Measurements from ENCODE around the gene PSMF1. TPM values are rescaled to one million over a fixed set of nuclear protein-coding genes. Genes with fewer than 3 reads are reported as not detected.
A peak's percentile ranks its signal among the peaks of the same experiment; 100 is the strongest.

PSMF1 gene
- polyA plus RNA-seq, 2 donors: 24.2 to 72.5 TPM

GRCh38 chr20:1094751-1095150, 23.7 kb upstream of the PSMF1 start:
- WGBS, 2 donors: 70 to 76% methylated on average over 6 of the region's 6 CpGs

GRCh38 chr20:1101533-1101932, 16.9 kb upstream of the PSMF1 start:
- Histone ChIP-seq H3K36me3 (ENCODE audit: control insufficient read depth in 2 of 2, insufficient read depth in 2 of 2, low read length in 1 of 2) (no peaks in the 10 kb centered on the region), H3K4me3 (ENCODE audit: low read depth in 1 of 2, low read length in 2 of 2) (no peak overlapping the region), H3K27ac (ENCODE audit: low read depth in 2 of 2, low read length in 1 of 2) (no peak overlapping the region), H3K4me1 (ENCODE audit: control insufficient read depth in 2 of 2, insufficient read depth in 2 of 2, low read length in 1 of 2) (no peaks in the 10 kb centered on the region), H3K27me3 (ENCODE audit: control insufficient read depth in 1 of 2, insufficient read depth in 2 of 2, low read length in 2 of 2) (peaks cover 0 to 3% of the 10 kb centered on the region in 2 donors), H3K9me3 (ENCODE audit: control insufficient read depth in 2 of 2, insufficient read depth in 1 of 2, low read depth in 1 of 2, low read length in 1 of 2) (no peaks in the 10 kb centered on the region)

More at GRCh38 chr20:1094751-1095150, 23.7 kb upstream of the PSMF1 start:
- Histone ChIP-seq H3K4me3 (ENCODE audit: low read depth in 1 of 2, low read length in 2 of 2) (no peak overlapping the region), H3K27ac (ENCODE audit: low read depth in 2 of 2, low read length in 1 of 2) (no peak overlapping the region), H3K4me1 (ENCODE audit: control insufficient read depth in 2 of 2, insufficient read depth in 2 of 2, low read length in 1 of 2) (no peaks in the 10 kb centered on the region), H3K9me3 (ENCODE audit: control insufficient read depth in 2 of 2, insufficient read depth in 1 of 2, low read depth in 1 of 2, low read length in 1 of 2) (no peaks in the 10 kb centered on the region), H3K27me3 (ENCODE audit: control insufficient read depth in 1 of 2, insufficient read depth in 2 of 2, low read length in 2 of 2) (no peaks in the 10 kb centered on the region), H3K36me3 (ENCODE audit: control insufficient read depth in 2 of 2, insufficient read depth in 2 of 2, low read length in 1 of 2) (no peaks in the 10 kb centered on the region)

- no peak overlapping the region for H3K27ac ChIP-seq (ENCODE audit: low read depth in 2 of 2, low read length in 1 of 2)
- no peaks in the 10 kb centered on the region for H3K9me3 ChIP-seq (ENCODE audit: control insufficient read depth in 2 of 2, insufficient read depth in 1 of 2, low read depth in 1 of 2, low read length in 1 of 2)
- H3K27me3 ChIP-seq (ENCODE audit: control insufficient read depth in 1 of 2, insufficient read depth in 2 of 2, low read length in 2 of 2): peaks cover 0 to 3% of the 10 kb centered on the region in 2 donors
- no peak overlapping the region for H3K4me3 ChIP-seq (ENCODE audit: low read depth in 1 of 2, low read length in 2 of 2)
- H3K4me1 ChIP-seq (ENCODE audit: control insufficient read depth in 2 of 2, insufficient read depth in 2 of 2, low read length in 1 of 2): no peaks in the 10 kb centered on the region
- no peaks in the 10 kb centered on the region for H3K36me3 ChIP-seq (ENCODE audit: control insufficient read depth in 2 of 2, insufficient read depth in 2 of 2, low read length in 1 of 2)
These were observed 16.4 kb upstream of the PSMF1 start for GRCh38 chr20:1102016-1102415.

- Histone ChIP-seq H3K27ac (ENCODE audit: low read depth in 2 of 2, low read length in 1 of 2) (no peak overlapping the region), H3K4me3 (ENCODE audit: low read depth in 1 of 2, low read length in 2 of 2) (no peak overlapping the region), H3K36me3 (ENCODE audit: control insufficient read depth in 2 of 2, insufficient read depth in 2 of 2, low read length in 1 of 2) (no peaks in the 10 kb centered on the region), H3K4me1 (ENCODE audit: control insufficient read depth in 2 of 2, insufficient read depth in 2 of 2, low read length in 1 of 2) (no peaks in the 10 kb centered on the region), H3K9me3 (ENCODE audit: control insufficient read depth in 2 of 2, insufficient read depth in 1 of 2, low read depth in 1 of 2, low read length in 1 of 2) (no peaks in the 10 kb centered on the region), H3K27me3 (ENCODE audit: control insufficient read depth in 1 of 2, insufficient read depth in 2 of 2, low read length in 2 of 2) (peaks cover 0 to 3% of the 10 kb centered on the region in 2 donors)
- 54 to 59% methylated on average over 3 of the region's 3 CpGs for WGBS, 2 donors
These were observed 14.7 kb upstream of the PSMF1 start for GRCh38 chr20:1103751-1104150.

DNA sequence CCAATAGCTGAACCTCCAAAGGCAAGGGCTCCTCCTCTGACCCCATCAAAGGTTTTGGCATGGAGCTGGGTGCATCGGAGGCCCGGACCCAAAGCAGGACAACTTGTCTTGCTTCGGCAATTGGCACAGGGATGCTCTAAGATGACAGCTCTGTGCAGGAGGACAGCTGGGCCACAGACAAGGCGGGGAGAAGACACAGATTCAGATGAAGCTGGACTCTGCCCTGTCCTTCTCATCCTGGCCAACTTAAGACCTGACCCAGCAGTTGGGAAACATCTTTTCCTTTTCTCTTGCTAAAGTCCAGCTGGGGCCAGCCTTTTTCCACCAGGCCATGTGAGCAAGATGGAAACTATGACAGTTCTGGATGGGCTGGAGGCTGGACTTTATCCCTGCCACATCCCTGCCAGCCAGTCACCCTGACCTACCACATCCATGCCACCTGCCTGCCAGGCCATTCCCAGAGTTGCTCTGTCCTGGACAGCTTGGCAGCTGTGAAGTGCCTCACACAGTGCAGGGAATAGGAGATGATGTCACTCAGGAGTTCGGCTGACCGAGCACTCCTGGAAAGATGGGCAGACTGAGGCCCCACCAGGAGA, 12.7 kb upstream of the PSMF1 start:
- H3K27ac ChIP-seq (ENCODE audit: low read depth in 2 of 2, low read length in 1 of 2): no peak overlapping the region
- H3K4me3 ChIP-seq (ENCODE audit: low read depth in 1 of 2, low read length in 2 of 2): no peak overlapping the region
- H3K36me3 ChIP-seq (ENCODE audit: control insufficient read depth in 2 of 2, insufficient read depth in 2 of 2, low read length in 1 of 2): no peaks in the 10 kb centered on the region
- peaks cover 0 to 3% of the 10 kb centered on the region in 2 donors for H3K27me3 ChIP-seq (ENCODE audit: control insufficient read depth in 1 of 2, insufficient read depth in 2 of 2, low read length in 2 of 2)
- WGBS, 2 donors: 84 to 92% methylated on average over 6 of the region's 6 CpGs
- no peaks in the 10 kb centered on the region for H3K4me1 ChIP-seq (ENCODE audit: control insufficient read depth in 2 of 2, insufficient read depth in 2 of 2, low read length in 1 of 2)
- no peaks in the 10 kb centered on the region for H3K9me3 ChIP-seq (ENCODE audit: control insufficient read depth in 2 of 2, insufficient read depth in 1 of 2, low read depth in 1 of 2, low read length in 1 of 2)

DNA sequence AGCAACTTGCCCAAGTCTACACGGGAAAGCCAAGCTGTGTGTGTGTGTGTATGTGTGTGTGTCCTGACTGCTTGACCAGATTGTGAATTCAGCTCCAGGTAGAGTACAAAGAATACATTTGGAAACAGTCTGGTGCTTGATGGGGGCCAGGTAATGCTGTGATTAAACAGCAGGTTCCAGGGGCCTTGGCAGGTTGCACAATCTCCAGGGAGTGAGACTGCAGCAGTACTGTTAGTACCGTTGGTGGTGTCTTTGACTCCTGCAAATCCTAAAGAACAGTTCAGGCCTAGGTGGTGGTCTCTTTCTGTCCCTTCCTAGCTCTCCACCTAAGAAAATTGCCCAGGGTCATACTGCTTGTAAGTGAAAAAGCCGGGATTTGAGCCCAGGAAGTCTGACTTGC, 11.2 kb upstream of the PSMF1 start:
- no peak overlapping the region for H3K4me3 ChIP-seq (ENCODE audit: low read depth in 1 of 2, low read length in 2 of 2)
- no peaks in the 10 kb centered on the region for H3K4me1 ChIP-seq (ENCODE audit: control insufficient read depth in 2 of 2, insufficient read depth in 2 of 2, low read length in 1 of 2)
- H3K36me3 ChIP-seq (ENCODE audit: control insufficient read depth in 2 of 2, insufficient read depth in 2 of 2, low read length in 1 of 2): no peaks in the 10 kb centered on the region
- H3K27ac ChIP-seq (ENCODE audit: low read depth in 2 of 2, low read length in 1 of 2): no peak overlapping the region
- no peaks in the 10 kb centered on the region for H3K9me3 ChIP-seq (ENCODE audit: control insufficient read depth in 2 of 2, insufficient read depth in 1 of 2, low read depth in 1 of 2, low read length in 1 of 2)
- WGBS, 2 donors: 83 to 88% methylated on average over 3 of the region's 3 CpGs
- H3K27me3 ChIP-seq (ENCODE audit: control insufficient read depth in 1 of 2, insufficient read depth in 2 of 2, low read length in 2 of 2): peaks cover 0 to 3% of the 10 kb centered on the region in 2 donors

GRCh38 chr20:1108437-1108920, 9.9 kb upstream of the PSMF1 start:
- H3K4me3 ChIP-seq (ENCODE audit: low read depth in 1 of 2, low read length in 2 of 2): no peak overlapping the region
- WGBS, 2 donors: 33 to 36% methylated on average over 5 of the region's 5 CpGs

DNA sequence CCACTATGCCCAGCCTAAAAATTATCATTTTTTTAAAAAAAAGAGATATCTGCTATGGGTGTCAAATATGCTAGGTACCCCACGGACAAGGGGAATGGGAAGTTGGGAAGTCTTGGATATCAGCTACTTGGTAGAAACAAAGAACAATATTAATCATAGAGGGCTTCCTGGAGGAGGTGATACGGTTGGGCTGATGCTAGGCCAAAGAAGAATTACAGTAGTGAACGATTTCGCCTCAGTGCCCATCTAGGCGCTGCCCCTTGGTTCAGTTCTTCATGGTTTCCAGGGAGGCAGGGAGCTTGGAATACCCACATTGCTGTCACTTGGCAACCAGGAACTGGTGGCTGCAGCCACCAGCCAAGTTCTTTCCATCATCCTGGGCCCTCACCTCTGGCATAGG, 5.5 kb upstream of the PSMF1 start:
- H3K4me1 ChIP-seq (ENCODE audit: control insufficient read depth in 2 of 2, insufficient read depth in 2 of 2, low read length in 1 of 2): no peaks in the 10 kb centered on the region
- 86 to 93% methylated on average over 5 of the region's 5 CpGs for WGBS, 2 donors
- H3K4me3 ChIP-seq (ENCODE audit: low read depth in 1 of 2, low read length in 2 of 2): no peak overlapping the region
- no peaks in the 10 kb centered on the region for H3K36me3 ChIP-seq (ENCODE audit: control insufficient read depth in 2 of 2, insufficient read depth in 2 of 2, low read length in 1 of 2)
- no peak overlapping the region for H3K27ac ChIP-seq (ENCODE audit: low read depth in 2 of 2, low read length in 1 of 2)
- no peaks in the 10 kb centered on the region for H3K9me3 ChIP-seq (ENCODE audit: control insufficient read depth in 2 of 2, insufficient read depth in 1 of 2, low read depth in 1 of 2, low read length in 1 of 2)
- H3K27me3 ChIP-seq (ENCODE audit: control insufficient read depth in 1 of 2, insufficient read depth in 2 of 2, low read length in 2 of 2): no peaks in the 10 kb centered on the region

More at GRCh38 chr20:1108437-1108920, 9.9 kb upstream of the PSMF1 start:
- Histone ChIP-seq H3K4me1 (ENCODE audit: control insufficient read depth in 2 of 2, insufficient read depth in 2 of 2, low read length in 1 of 2) (no peaks in the 10 kb centered on the region), H3K9me3 (ENCODE audit: control insufficient read depth in 2 of 2, insufficient read depth in 1 of 2, low read depth in 1 of 2, low read length in 1 of 2) (no peaks in the 10 kb centered on the region), H3K36me3 (ENCODE audit: control insufficient read depth in 2 of 2, insufficient read depth in 2 of 2, low read length in 1 of 2) (no peaks in the 10 kb centered on the region), H3K27me3 (ENCODE audit: control insufficient read depth in 1 of 2, insufficient read depth in 2 of 2, low read length in 2 of 2) (peaks cover 0 to 2% of the 10 kb centered on the region in 2 donors), H3K27ac (ENCODE audit: low read depth in 2 of 2, low read length in 1 of 2) (no peak overlapping the region)

- H3K27ac ChIP-seq (ENCODE audit: low read depth in 2 of 2, low read length in 1 of 2): peak overlapping the region; percentile 50 to 58
- H3K36me3 ChIP-seq (ENCODE audit: control insufficient read depth in 2 of 2, insufficient read depth in 2 of 2, low read length in 1 of 2): no peaks in the 10 kb centered on the region
- H3K4me3 ChIP-seq (ENCODE audit: low read depth in 1 of 2, low read length in 2 of 2): peak overlapping the region; percentile 90 to 96
- H3K9me3 ChIP-seq (ENCODE audit: control insufficient read depth in 2 of 2, insufficient read depth in 1 of 2, low read depth in 1 of 2, low read length in 1 of 2): no peaks in the 10 kb centered on the region
- peaks cover 0 to 6% of the 10 kb centered on the region in 2 donors for H3K4me1 ChIP-seq (ENCODE audit: control insufficient read depth in 2 of 2, insufficient read depth in 2 of 2, low read length in 1 of 2)
- H3K27me3 ChIP-seq (ENCODE audit: control insufficient read depth in 1 of 2, insufficient read depth in 2 of 2, low read length in 2 of 2): no peaks in the 10 kb centered on the region
- 20 to 26% methylated on average over 13 of the region's 13 CpGs for WGBS, 2 donors
These were observed 432 bp upstream of the PSMF1 start for GRCh38 chr20:1118004-1118335.

DNA sequence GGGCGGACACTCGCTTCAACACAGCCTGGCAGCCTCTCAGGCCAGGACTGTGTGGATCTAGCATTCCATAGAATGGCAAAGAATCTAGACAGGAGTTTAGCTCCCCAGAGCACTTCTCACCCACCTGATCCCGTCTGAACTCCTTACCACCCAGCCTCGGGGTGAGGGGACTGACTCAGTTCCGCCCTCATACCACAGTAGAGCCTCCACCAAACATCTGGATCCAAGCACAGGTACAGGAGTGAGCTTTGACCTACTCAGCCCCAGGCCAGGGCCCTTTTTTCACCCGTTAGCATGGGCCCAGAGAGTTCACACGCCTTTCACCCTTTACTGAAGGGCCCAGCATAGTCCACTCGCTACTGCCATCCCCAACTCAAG, 715 bp downstream of the PSMF1 start:
- Histone ChIP-seq H3K9me3 (ENCODE audit: control insufficient read depth in 2 of 2, insufficient read depth in 1 of 2, low read depth in 1 of 2, low read length in 1 of 2) (no peaks in the 10 kb centered on the region), H3K4me1 (ENCODE audit: control insufficient read depth in 2 of 2, insufficient read depth in 2 of 2, low read length in 1 of 2) (peaks cover 0 to 6% of the 10 kb centered on the region in 2 donors), H3K27ac (ENCODE audit: low read depth in 2 of 2, low read length in 1 of 2) (peak overlapping the region; percentile 79 to 81), H3K27me3 (ENCODE audit: control insufficient read depth in 1 of 2, insufficient read depth in 2 of 2, low read length in 2 of 2) (no peaks in the 10 kb centered on the region), H3K4me3 (ENCODE audit: low read depth in 1 of 2, low read length in 2 of 2) (peak overlapping the region; percentile 90 to 96), H3K36me3 (ENCODE audit: control insufficient read depth in 2 of 2, insufficient read depth in 2 of 2, low read length in 1 of 2) (no peaks in the 10 kb centered on the region)
- 9 to 10% methylated on average over 8 of the region's 8 CpGs for WGBS, 2 donors
